Liver (tissue), 9 donors: Measurements from ENCODE around the gene FARP1. TPM values are rescaled to one million over a fixed set of nuclear protein-coding genes. Genes with fewer than 3 reads are reported as not detected.

ENCODE experiments used
- DNase-seq: peaks from one replicate; pipeline ENCODE4 v3.0.0-alpha.2; 2017; ENCODE audit warnings: low spot score
- H3K27ac ChIP-seq, 2 donors: one replicate each; pipeline ENCODE4 v1.7.0; 2013; ENCODE audit warnings: inconsistent platforms in 2 of 2, low read length in 2 of 2, control low read depth in 1 of 2, low read depth in 1 of 2, mild to moderate bottlenecking in 1 of 2
- H3K27me3 ChIP-seq, 4 donors: one replicate each; pipeline versions ENCODE4 v1.6.1 to v1.7.0; 2013; ENCODE audit warnings: low read length in 3 of 4, inconsistent platforms in 1 of 4, mild to moderate bottlenecking in 1 of 4, moderate library complexity in 1 of 4; ENCODE audit not compliant: control insufficient read depth in 4 of 4, insufficient read depth in 4 of 4
- H3K36me3 ChIP-seq, 4 donors: one replicate each; pipeline versions ENCODE4 v1.6.1 to v1.7.0; 2013; ENCODE audit warnings: low read length in 3 of 4, mild to moderate bottlenecking in 3 of 4, low read depth in 1 of 4, moderate library complexity in 1 of 4; ENCODE audit not compliant: control insufficient read depth in 4 of 4, insufficient read depth in 3 of 4
- H3K4me1 ChIP-seq, 4 donors: one replicate each; pipeline versions ENCODE4 v1.6.1 to v1.7.0; 2013; ENCODE audit warnings: low read length in 3 of 4, mild to moderate bottlenecking in 3 of 4, moderate library complexity in 1 of 4; ENCODE audit not compliant: control insufficient read depth in 4 of 4, insufficient read depth in 4 of 4
- H3K4me3 ChIP-seq, 3 donors: one replicate each; pipeline versions ENCODE4 v1.6.1 to v1.7.0; 2013; ENCODE audit warnings: low read length in 3 of 3, control low read depth in 1 of 3, low read depth in 1 of 3, mild to moderate bottlenecking in 1 of 3
- H3K9ac ChIP-seq, 2 donors: one replicate each; pipeline ENCODE4 v1.7.0; 2013; ENCODE audit warnings: low read length in 2 of 2, mild to moderate bottlenecking in 2 of 2, moderate library complexity in 2 of 2, control low read depth in 1 of 2, low read depth in 1 of 2
- H3K9me3 ChIP-seq, 4 donors: one replicate each; pipeline versions ENCODE4 v1.6.1 to v1.7.0; 2013; ENCODE audit warnings: low read length in 3 of 4; ENCODE audit not compliant: control insufficient read depth in 4 of 4
- CTCF ChIP-seq: fragments of 150-350 bp; IDR thresholded peaks from 2 replicates; pipeline ENCODE4 v1.5.1; 2017; ENCODE audit warnings: improper control_type of control experiment, low read depth, low read length; ENCODE audit not compliant: missing input control
- EGR1 ChIP-seq, 2 donors: IDR thresholded peaks; 2 replicates each; pipeline ENCODE4 v1.6.1; 2016 to 2018; ENCODE audit warnings: antibody characterized with exemption in 2 of 2, low read depth in 2 of 2
- FOXA2 ChIP-seq: IDR thresholded peaks from 2 replicates; pipeline ENCODE4 v1.6.1; 2016; ENCODE audit warnings: antibody characterized with exemption
- GABPA ChIP-seq, 2 donors: IDR thresholded peaks in 1 of 2; conservative IDR thresholded peaks in 1 of 2; 2 replicates each; pipeline ENCODE4 v1.6.1; 2016; ENCODE audit warnings: antibody characterized with exemption in 2 of 2, mild to moderate bottlenecking in 1 of 2, moderate library complexity in 1 of 2
- HNF4G ChIP-seq: IDR thresholded peaks from 2 replicates; pipeline ENCODE4 v1.6.1; 2016; ENCODE audit warnings: antibody characterized with exemption
- JUND ChIP-seq, 2 donors: IDR thresholded peaks; 2 replicates each; pipeline ENCODE4 v1.6.1; 2016; ENCODE audit warnings: antibody characterized with exemption in 2 of 2
- NR2F2 ChIP-seq: IDR thresholded peaks from 2 replicates; pipeline ENCODE4 v1.6.1; 2016; ENCODE audit warnings: antibody characterized with exemption
- RAD21 ChIP-seq, 2 donors: IDR thresholded peaks; 2 replicates each; pipeline ENCODE4 v1.6.1; 2016; ENCODE audit warnings: antibody characterized with exemption in 2 of 2, mild to moderate bottlenecking in 2 of 2
- REST ChIP-seq: IDR thresholded peaks from 2 replicates; pipeline ENCODE4 v1.6.1; 2016; ENCODE audit warnings: antibody characterized with exemption, mild to moderate bottlenecking
- RXRA ChIP-seq, 2 donors: IDR thresholded peaks; 2 replicates each; pipeline ENCODE4 v1.6.1; 2017 to 2018; ENCODE audit warnings: antibody characterized with exemption in 2 of 2, mild to moderate bottlenecking in 1 of 2
- SP1 ChIP-seq: IDR thresholded peaks from 2 replicates; pipeline ENCODE4 v1.6.1; 2018; ENCODE audit warnings: antibody characterized with exemption, mild to moderate bottlenecking
- TAF1 ChIP-seq: conservative IDR thresholded peaks from 2 replicates; pipeline ENCODE4 v1.6.1; 2016; ENCODE audit warnings: antibody characterized with exemption, mild to moderate bottlenecking
- YY1 ChIP-seq: IDR thresholded peaks from 2 replicates; pipeline ENCODE4 v1.6.1; 2016; ENCODE audit warnings: antibody characterized with exemption, mild to moderate bottlenecking
- ZBTB33 ChIP-seq: IDR thresholded peaks from 2 replicates; pipeline ENCODE4 v1.6.1; 2016; ENCODE audit warnings: antibody characterized with exemption
- WGBS: extraction: QIAGEN DNeasy Blood & Tissue Kit; methylation state at CpG from one replicate; pipeline ENCODE4 v1.1.7; 2013; 5-methylcytosine and 5-hydroxymethylcytosine counted together
- polyA plus RNA-seq, 2 donors: library from polyadenylated mRNA; stranded (reverse) in 1 of 2; unstranded in 1 of 2; fragments of 200-250 nt in 1 of 2; fragments of >200 nt in 1 of 2; fragmentation: Nextera tagmentation in 1 of 2; extraction: Ambion mirVana in 1 of 2; gene quantifications; one replicate each; pipeline versions ENCODE4 v1.2.1 to v1.2.3, GENCODE V29; 2013 to 2015
- total RNA-seq, 2 donors: library from RNA; depleted of rRNA; stranded (reverse); fragments of >200 nt; gene quantifications; one replicate each; pipeline ENCODE4 v1.2.3, GENCODE V29; 2014
- TF ChIP-seq, protein P1 (sequence below): IDR thresholded peaks from 2 replicates; pipeline ENCODE4 v1.6.1; 2016; ENCODE audit warnings: antibody characterized with exemption
- TF ChIP-seq, protein P2 (sequence below): IDR thresholded peaks from 2 replicates; pipeline ENCODE4 v1.6.1; 2016; ENCODE audit warnings: antibody characterized with exemption
- donor health status: healthy.
- donor health status: healthy.
- donor health status: healthy.
- donor health status: healthy.
- donor health status: healthy.

FARP1 gene
- total and polyA plus RNA-seq, 4 donors = 28.4 to 62.6 (median 39.8) TPM

- H3K27ac ChIP-seq = no peak overlapping the region
- TF ChIP-seq CTCF (no peak), NR2F2 (no peak), FOXA2 (no peak), ZBTB33 (no peak), TAF1 (no peak), GABPA (IDR thresholded peaks at IDR 0.05 in 1 of 2, conservative IDR thresholded peaks at IDR 0.05 in 1 of 2) (no peak), RAD21 (IDR thresholded peaks at IDR 0.05) (no peak), SP1 (no peak), JUND (IDR thresholded peaks at IDR 0.05) (no peak), YY1 (no peak), REST (no peak), RXRA (IDR thresholded peaks at IDR 0.05) (no peak), EGR1 (IDR thresholded peaks at IDR 0.05; ENCODE audit: low read depth in 2 of 2) (no peak), HNF4G (no peak)
- TF ChIP-seq, protein P1, sequence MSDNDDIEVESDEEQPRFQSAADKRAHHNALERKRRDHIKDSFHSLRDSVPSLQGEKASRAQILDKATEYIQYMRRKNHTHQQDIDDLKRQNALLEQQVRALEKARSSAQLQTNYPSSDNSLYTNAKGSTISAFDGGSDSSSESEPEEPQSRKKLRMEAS = no peak
- TF ChIP-seq, protein P2, sequence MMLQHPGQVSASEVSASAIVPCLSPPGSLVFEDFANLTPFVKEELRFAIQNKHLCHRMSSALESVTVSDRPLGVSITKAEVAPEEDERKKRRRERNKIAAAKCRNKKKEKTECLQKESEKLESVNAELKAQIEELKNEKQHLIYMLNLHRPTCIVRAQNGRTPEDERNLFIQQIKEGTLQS = no peak
- no peaks in the 10 kb centered on the region for H3K9me3 ChIP-seq
- no peaks in the 10 kb centered on the region for H3K27me3 ChIP-seq
- H3K9ac ChIP-seq = no peak overlapping the region
- H3K4me3 ChIP-seq = no peak overlapping the region
- no peak for DNase-seq
- no peaks in the 10 kb centered on the region for H3K36me3 ChIP-seq
- WGBS = 84% methylated on average over 15 of the region's 15 CpGs
- H3K4me1 ChIP-seq = peaks cover 32 to 67% (median 58%) of the 10 kb centered on the region in 4 donors
Measured at GRCh38 chr13:98480915-98481877, 338.3 kb downstream of the FARP1 start.
